HCT116 (cell line): ENCODE data around the gene VPS9D1. TPM values are rescaled to one million over a fixed set of nuclear protein-coding genes. Genes with fewer than 3 reads are reported as not detected.

ENCODE experiments used
- ATF3 ChIP-seq: IDR thresholded peaks from 2 replicates; pipeline ENCODE4 v1.6.1; 2012
- CEBPB ChIP-seq: IDR thresholded peaks from 2 replicates; pipeline ENCODE4 v1.6.1; 2012; ENCODE audit warnings: low read depth
- ELF1 ChIP-seq: IDR thresholded peaks from 2 replicates; pipeline ENCODE4 v1.6.1; 2012; ENCODE audit warnings: low read depth, borderline replicate concordance
- EZH2phosphoT487 ChIP-seq: fragments of 200-600 bp; IDR thresholded peaks from 2 replicates; pipeline ENCODE4 v1.6.1; 2018; ENCODE audit warnings: antibody characterized with exemption, borderline replicate concordance
- FOSL1 ChIP-seq: IDR thresholded peaks from 2 replicates; pipeline ENCODE4 v1.6.1; 2012; ENCODE audit warnings: low read depth
- JUND ChIP-seq: IDR thresholded peaks from 2 replicates; pipeline ENCODE4 v1.6.1; 2012
- POLR2AphosphoS5 ChIP-seq: IDR thresholded peaks from 2 replicates; pipeline ENCODE4 v1.6.1; 2011; ENCODE audit warnings: mild to moderate bottlenecking, low read depth, low read length, moderate library complexity
- SIN3A ChIP-seq: IDR thresholded peaks from 2 replicates; pipeline ENCODE4 v1.6.1; 2012; ENCODE audit warnings: low read depth
- TCF7L2 ChIP-seq: IDR thresholded peaks from 2 replicates; pipeline ENCODE4 v1.7.0; 2011; ENCODE audit warnings: borderline replicate concordance, inconsistent platforms; ENCODE audit not compliant: insufficient read depth, insufficient read length; ENCODE audit errors: extremely low read depth
- YY1 ChIP-seq: IDR thresholded peaks from 2 replicates; pipeline ENCODE4 v1.6.1; 2011; ENCODE audit warnings: low read length, low read depth, moderate library complexity, mild to moderate bottlenecking; ENCODE audit not compliant: insufficient replicate concordance; ENCODE audit errors: extremely low read depth
- ZFX ChIP-seq: fragments of 450-650 bp; IDR thresholded peaks from 2 replicates; pipeline ENCODE4 v1.6.1; 2017
- ZNF274 ChIP-seq: fragments of 200-500 bp; sonication (Bioruptor generic); IDR thresholded peaks from 2 replicates; pipeline ENCODE4 v1.6.1; 2014; ENCODE audit warnings: mild to moderate bottlenecking, low read depth, low read length, inconsistent platforms
- total RNA-seq: library from RNA; stranded (reverse); gene quantifications from one replicate; pipeline ENCODE4 v1.2.1, GENCODE V29; 2021; ENCODE audit not compliant: unreplicated experiment
- TF ChIP-seq, protein P1 (sequence below): IDR thresholded peaks from 2 replicates; pipeline ENCODE4 v1.6.1; 2011; ENCODE audit warnings: mild to moderate bottlenecking, low read length, moderate library complexity; ENCODE audit not compliant: insufficient replicate concordance; ENCODE audit errors: extremely low read depth

The VPS9D1 gene
- total RNA-seq, 1 experiment from 2014 or later, result 4.2 TPM

GRCh38 chr16:89686520-89687091 lies 34.1 kb downstream of the VPS9D1 start, which contains the start of gene CDK10 (continued):
- TF ChIP-seq ATF3, result no peak
- TF ChIP-seq EZH2phosphoT487, result no peak
- TF ChIP-seq POLR2AphosphoS5, result peak; percentile 95
- no peak for TF ChIP-seq ZNF274
- peak; percentile 78 for TF ChIP-seq SIN3A
- TF ChIP-seq, protein P1, sequence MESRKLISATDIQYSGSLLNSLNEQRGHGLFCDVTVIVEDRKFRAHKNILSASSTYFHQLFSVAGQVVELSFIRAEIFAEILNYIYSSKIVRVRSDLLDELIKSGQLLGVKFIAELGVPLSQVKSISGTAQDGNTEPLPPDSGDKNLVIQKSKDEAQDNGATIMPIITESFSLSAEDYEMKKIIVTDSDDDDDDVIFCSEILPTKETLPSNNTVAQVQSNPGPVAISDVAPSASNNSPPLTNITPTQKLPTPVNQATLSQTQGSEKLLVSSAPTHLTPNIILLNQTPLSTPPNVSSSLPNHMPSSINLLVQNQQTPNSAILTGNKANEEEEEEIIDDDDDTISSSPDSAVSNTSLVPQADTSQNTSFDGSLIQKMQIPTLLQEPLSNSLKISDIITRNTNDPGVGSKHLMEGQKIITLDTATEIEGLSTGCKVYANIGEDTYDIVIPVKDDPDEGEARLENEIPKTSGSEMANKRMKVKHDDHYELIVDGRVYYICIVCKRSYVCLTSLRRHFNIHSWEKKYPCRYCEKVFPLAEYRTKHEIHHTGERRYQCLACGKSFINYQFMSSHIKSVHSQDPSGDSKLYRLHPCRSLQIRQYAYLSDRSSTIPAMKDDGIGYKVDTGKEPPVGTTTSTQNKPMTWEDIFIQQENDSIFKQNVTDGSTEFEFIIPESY, result peak; percentile 46
- TF ChIP-seq YY1, result peak; percentile 89
- TF ChIP-seq JUND, result no peak
- TF ChIP-seq TCF7L2, result peak; percentile 6
- TF ChIP-seq ELF1, result no peak; the same call in 1 of the 2 replicates
- TF ChIP-seq CEBPB, result no peak
- no peak for TF ChIP-seq FOSL1
- TF ChIP-seq ZFX, result no peak
